ENCODE data around the gene DAP. TPM values are rescaled to one million over a fixed set of nuclear protein-coding genes. Genes with fewer than 3 reads are reported as not detected.

The DAP gene
- total RNA-seq, 4 donors from 2014 or later, result 47.8 to 57.3 (median 50.0) TPM

- ATAC-seq (ENCODE audit: low FRiP score) (no peak), DNase-seq (ENCODE audit: low spot score) (no peak)
- TF ChIP-seq CTCF (IDR thresholded peaks at IDR 0.05), result no peak
Measured at GRCh38 chr5:10660720-10661387, 100.2 kb downstream of the DAP start.

DNA sequence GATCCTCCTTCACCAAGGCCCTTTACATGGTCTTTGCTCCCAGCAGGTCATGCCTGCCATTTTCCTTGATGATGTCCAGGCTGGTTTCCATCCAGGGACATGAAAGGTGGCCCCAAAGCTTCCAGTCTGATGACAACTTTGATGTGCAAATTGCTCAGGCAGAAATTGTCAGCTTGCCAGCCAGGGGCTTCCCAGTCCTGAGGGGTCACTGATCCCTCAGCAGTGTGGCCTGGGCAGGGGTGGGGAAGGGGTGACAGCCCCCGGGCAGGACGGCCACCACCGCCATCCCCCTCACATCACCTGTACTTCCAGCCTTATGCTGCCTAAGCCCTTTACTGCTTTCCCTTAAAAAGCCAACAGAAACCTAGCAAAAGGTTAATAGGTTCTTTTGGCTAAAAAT, 100.9 kb downstream of the DAP start:
- ATAC-seq (ENCODE audit: low FRiP score), result no peak
- DNase-seq (ENCODE audit: low spot score), result no peak
- TF ChIP-seq CTCF (IDR thresholded peaks at IDR 0.05), result no peak

DNA sequence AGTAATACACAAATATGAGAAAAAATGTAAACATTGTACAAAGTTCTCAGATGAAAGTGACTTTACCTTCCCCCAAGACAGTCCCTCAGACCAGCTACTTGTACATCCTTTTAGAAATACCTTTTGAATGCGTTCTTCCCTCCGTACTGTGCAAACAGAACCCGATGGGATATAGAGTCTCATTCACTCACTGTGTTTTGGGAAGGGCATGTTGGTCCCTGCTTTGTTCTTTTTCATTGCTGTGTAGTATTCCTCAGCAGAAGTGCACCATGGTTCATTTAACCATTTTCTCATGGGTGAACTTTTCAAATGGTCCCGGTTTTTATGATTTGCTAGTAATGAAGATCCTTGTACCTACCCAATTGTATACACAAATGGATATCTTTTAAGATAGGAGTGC, 102.8 kb downstream of the DAP start:
- no peak for ATAC-seq (ENCODE audit: low FRiP score)
- DNase-seq (ENCODE audit: low spot score), result no peak
- TF ChIP-seq CTCF (IDR thresholded peaks at IDR 0.05), result no peak

GRCh38 chr5:10655972-10656830, 104.8 kb downstream of the DAP start:
- no peak for TF ChIP-seq CTCF (IDR thresholded peaks at IDR 0.05)
- no peak for DNase-seq (ENCODE audit: low spot score)
- ATAC-seq (ENCODE audit: low FRiP score), result no peak

GRCh38 chr5:10655161-10655971, 105.7 kb downstream of the DAP start:
- no peak for ATAC-seq (ENCODE audit: low FRiP score)
- DNase-seq (ENCODE audit: low spot score), result no peak
- no peak for TF ChIP-seq CTCF (IDR thresholded peaks at IDR 0.05)

DNA sequence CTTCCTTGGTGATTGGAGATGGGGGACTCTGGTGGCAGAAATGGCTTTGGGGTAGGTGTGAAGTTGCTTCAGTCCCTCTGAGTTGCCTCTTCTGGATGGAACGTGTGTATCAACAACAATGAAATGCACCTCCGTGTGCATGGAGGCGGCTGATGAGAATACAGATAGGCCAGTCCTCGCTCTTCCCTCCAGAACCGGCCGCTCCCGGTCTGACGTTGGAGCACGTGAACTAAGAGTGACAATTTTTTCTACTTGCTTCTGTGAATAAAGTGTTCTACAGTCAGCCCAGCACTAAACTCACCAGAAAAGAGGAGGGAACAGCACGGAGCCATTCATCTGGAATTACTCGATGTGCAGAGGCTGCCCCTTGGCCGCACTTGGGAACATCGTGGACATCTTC, 106.5 kb downstream of the DAP start:
- DNase-seq (ENCODE audit: low spot score) (no peak), ATAC-seq (ENCODE audit: low FRiP score) (no peak)
- TF ChIP-seq CTCF (IDR thresholded peaks at IDR 0.05), result no peak
